ENCODE measurements around the gene GLOD4.

- TF ChIP-seq CTCF (IDR thresholded peaks at IDR 0.05), result no peak
- no peak for TF ChIP-seq POLR2A (IDR thresholded peaks at IDR 0.05)
Observed at GRCh38 chr17:807523-808294, 25.6 kb upstream of the GLOD4 start.
